NK-92 (cell line): Measurements from ENCODE around the gene FBLL1.
"Not testable (repeated sequence)": the region's sequence is repeated elsewhere in the genome, so short reads cannot be mapped to it uniquely, and the experiment has no call there.

Experiments used
- DNase-seq: peaks from one replicate; lab custom pipeline; 2025; ENCODE audit not compliant: unreplicated experiment; lab: John Stamatoyannopoulos, UW

The FBLL1 gene

DNA sequence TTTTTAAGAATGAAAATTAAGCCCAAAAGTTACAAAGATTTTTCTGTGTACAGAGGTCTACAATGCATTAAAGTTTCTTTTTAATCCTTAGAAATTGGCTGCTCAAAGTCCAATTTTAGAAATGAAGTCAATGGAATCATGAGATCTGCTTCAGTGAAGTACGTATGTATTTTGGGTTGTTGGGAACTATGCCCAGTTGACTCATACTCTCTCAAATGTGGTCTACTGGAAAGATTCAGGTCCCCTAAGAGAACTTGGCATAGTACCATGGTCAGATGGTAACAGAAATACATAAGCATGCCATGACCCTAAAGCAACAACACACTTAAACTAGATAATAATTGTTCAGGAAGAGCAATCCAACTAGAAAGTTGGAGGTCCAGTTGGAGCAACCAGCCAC is 23.0 kb downstream of the FBLL1 start:
- no peak for DNase-seq

- DNase-seq, result no peak
Observed at GRCh38 chr5:168553377-168554130, 24.4 kb downstream of the FBLL1 start.

- DNase-seq, result no peak
Observed at GRCh38 chr5:168557389-168557788, 28.3 kb downstream of the FBLL1 start.

DNA sequence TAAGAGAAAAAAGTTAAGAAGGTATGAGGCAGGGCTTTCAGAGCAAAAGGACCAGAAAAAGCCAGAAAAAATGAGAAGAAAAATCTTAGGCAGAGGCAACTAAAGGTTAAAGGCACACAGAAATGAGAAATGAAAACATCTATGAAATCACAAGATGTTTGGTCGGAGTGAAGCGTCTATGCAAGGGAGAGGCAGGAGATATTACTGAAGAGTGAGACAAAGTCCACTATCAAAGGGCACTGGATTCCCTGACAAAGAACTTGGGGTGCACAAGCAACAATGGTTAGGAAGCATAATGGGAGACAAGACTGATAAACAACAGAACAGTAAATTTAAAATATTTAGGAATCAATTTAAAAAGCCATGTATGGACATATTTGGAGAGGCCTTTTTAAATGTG is 33.2 kb downstream of the FBLL1 start:
- DNase-seq, result no peak

- DNase-seq, result no peak
Observed at GRCh38 chr5:168563959-168564358, 34.9 kb downstream of the FBLL1 start.

DNA sequence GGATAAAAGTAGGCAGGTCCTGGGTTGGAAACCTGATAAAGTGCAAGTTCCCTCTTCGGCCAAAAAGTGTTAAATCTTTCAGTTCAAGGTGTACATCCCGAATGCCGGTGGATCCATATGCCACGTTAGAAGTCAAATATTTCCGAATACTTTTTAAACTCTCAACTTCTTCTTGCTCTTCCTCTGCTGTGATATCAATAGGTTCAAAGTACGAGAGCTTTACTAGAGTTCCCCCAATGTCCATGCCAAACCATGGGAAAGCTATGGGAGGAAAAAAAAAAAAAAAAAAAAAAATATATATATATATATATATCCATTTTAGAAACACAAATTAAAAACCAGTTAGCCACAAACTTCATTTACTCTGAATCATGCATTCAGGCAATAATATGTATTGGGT is 39.6 kb downstream of the FBLL1 start:
- no peak for DNase-seq

GRCh38 chr5:168570490-168571328 is 41.6 kb downstream of the FBLL1 start:
- no peak for DNase-seq

GRCh38 chr5:168573663-168574062 is 44.6 kb downstream of the FBLL1 start:
- DNase-seq, result not testable (repeated sequence)

- DNase-seq, result not testable (repeated sequence)
Observed at GRCh38 chr5:168574156-168574555, 45.1 kb downstream of the FBLL1 start.

DNA sequence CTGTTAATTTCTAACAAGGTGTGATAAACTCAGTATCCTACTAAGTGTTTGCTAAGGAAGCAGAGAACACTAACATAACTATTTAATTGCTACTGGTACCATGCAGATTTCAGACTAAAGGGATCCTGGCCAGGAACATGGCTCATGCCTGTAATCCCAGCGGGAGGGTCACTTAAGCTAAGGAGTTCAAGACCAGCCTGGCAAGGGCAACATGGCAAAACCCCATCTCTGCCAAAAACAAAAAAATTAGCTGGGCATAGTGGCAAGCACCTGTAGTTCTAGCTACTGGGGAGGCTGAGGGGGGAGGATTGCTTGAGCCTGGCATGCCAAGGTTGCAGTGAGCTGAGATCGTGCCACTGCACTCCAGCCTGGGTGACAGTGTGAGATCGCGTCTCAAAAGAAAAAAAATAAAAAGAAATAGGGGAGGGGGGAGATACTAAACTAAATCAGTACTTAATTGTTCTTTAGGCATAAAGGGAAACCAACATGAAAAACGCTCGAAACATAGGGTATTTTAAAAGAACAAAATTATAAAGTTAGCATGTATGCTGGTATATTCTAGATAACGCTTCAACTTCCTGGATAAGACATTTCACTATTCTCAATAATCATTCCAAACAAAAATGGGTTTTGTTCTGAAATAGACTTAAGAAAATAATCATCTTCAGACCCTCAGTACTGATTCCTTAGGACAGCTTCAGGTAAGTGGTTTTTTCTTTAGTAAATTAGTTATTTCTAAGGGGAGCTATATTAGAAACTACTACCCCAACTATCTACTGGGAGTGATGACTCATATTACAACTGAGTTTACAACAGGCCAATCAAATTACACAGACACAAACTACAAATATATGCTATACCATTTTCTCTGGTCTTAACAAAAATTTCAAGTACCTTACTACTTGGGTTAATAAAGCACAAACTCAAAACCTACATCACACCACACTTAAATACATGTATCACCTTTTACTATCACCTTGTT is 46.6 kb downstream of the FBLL1 start:
- DNase-seq, result no peak

GRCh38 chr5:168578006-168578405 is 48.9 kb downstream of the FBLL1 start:
- no peak for DNase-seq

GRCh38 chr5:168578538-168579487 is 49.7 kb downstream of the FBLL1 start, which contains the start of gene PANK3:
TSS of gene PANK3 (minus strand) at chr5:168579368. CDS start at chr5:168579283, 85 bp downstream.
- DNase-seq, result no peak

DNA sequence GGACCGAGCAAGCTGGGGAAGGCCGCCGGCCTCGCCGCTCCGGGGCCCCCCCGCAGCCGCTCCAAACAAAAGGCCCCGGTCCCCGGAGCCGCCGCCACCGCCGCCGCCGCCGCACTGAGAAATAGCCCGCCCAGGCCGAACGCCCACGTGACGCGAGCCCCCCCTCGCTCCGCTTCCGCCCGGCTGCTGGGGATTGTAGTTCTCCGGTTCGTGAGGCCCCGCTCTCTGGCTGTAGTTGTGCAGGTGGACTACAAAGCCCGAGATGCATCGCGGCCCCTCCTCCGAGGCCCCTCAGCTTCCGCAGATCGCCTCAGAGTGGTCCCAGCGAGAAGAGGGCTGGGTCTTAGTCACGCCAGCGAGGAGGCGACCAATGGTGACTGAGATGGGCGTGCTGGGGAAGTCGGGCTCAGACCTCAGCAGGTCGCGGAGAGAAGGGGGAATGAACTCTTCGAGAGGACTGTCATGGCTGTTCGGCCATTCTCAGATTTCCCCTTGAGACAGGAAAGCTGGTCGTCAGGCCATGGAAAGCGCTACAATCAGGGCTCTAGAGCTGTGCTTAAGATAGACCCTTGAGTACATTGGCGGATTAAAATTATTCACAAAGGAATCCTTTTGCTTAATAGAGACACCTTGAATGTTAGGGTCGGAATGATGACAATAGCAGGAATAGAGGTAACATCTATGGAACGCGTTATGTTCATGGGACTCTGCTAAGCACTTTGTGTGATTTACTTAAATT is 50.6 kb downstream of the FBLL1 start:
- DNase-seq, result peak; percentile 90

DNA sequence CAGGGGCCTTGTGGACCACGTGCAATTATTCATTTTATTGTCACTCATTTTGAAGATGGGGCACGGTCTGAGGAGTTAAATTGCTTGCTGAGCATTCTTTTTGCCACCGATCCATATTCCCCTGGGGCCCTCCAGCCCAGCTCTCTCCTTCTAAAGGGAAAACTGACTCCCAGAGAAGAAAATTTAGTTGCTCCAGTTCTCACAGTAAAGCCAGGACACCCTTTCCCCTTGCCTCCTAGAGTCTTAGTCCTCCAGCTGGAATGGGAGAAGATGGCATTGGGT is 51.1 kb downstream of the FBLL1 start:
- no peak for DNase-seq
